ENCODE data around the gene FUBP1. TPM values are rescaled to one million over a fixed set of nuclear protein-coding genes. Genes with fewer than 3 reads are reported as not detected.

The FUBP1 gene
- total and polyA plus RNA-seq, 2 of the 8 experiments (the other 6 are each of a cell fraction or from before 2014, with no cell fraction given): 184 to 201 TPM

- TF ChIP-seq CHD7 (IDR thresholded peaks at IDR 0.05; ENCODE audit: insufficient replicate concordance, low read length) (no peak), RBBP5 (IDR thresholded peaks at IDR 0.05; ENCODE audit: borderline replicate concordance, low read depth, low read length) (no peak), SAP30 (IDR thresholded peaks at IDR 0.05; ENCODE audit: insufficient read depth, insufficient replicate concordance, low read length) (no peak), SIRT6 (IDR thresholded peaks at IDR 0.05; ENCODE audit: low read length) (no peak), HDAC2 (IDR thresholded peaks at IDR 0.05; ENCODE audit: borderline replicate concordance in 1 of 2, low read depth in 2 of 2, low read length in 2 of 2) (no peak), SIN3A (conservative IDR thresholded peaks at IDR 0.05 in 1 of 2, IDR thresholded peaks at IDR 0.05 in 1 of 2; ENCODE audit: low read depth in 1 of 2, low read length in 2 of 2) (no peak), ASH2L (IDR thresholded peaks at IDR 0.05; ENCODE audit: low read length) (no peak), JUN (IDR thresholded peaks at IDR 0.05; ENCODE audit: low read depth, low read length) (no peak), RFX5 (IDR thresholded peaks at IDR 0.05; ENCODE audit: borderline replicate concordance, low read depth, low read length) (no peak)
Observed at GRCh38 chr1:78005755-78006154, 26.9 kb upstream of the FUBP1 start (continued).

Measured in H1 (cell line).